IPS-18c (cell line): ENCODE measurements around the gene RGS13.

Source experiments
- H3K4me3 ChIP-seq: 2 replicates; pipeline ENCODE4 v1.7.0; 2013; ENCODE audit warnings: low read depth, mild to moderate bottlenecking, low read length, moderate library complexity; ENCODE audit not compliant: insufficient read depth
- H3K9me3 ChIP-seq: one replicate; pipeline ENCODE4 v1.6.1; 2013; ENCODE audit warnings: mild to moderate bottlenecking, low read length, moderate library complexity; ENCODE audit not compliant: control insufficient read depth, insufficient read depth

RGS13 gene

GRCh38 chr1:192610112-192610889, 25.6 kb upstream of the RGS13 start:
- Histone ChIP-seq H3K4me3 (no peak overlapping the region), H3K9me3 (no peaks in the 10 kb centered on the region)

GRCh38 chr1:192615055-192615454, 20.9 kb upstream of the RGS13 start:
- no peaks in the 10 kb centered on the region for H3K9me3 ChIP-seq
- H3K4me3 ChIP-seq = no peak overlapping the region

- Histone ChIP-seq H3K4me3 (no peak overlapping the region), H3K9me3 (no peaks in the 10 kb centered on the region)
These were observed 15.8 kb upstream of the RGS13 start for GRCh38 chr1:192620071-192620635.

GRCh38 chr1:192626366-192627179, 9.4 kb upstream of the RGS13 start:
- Histone ChIP-seq H3K4me3 (no peak overlapping the region), H3K9me3 (no peaks in the 10 kb centered on the region)

- H3K4me3 ChIP-seq = no peak overlapping the region
These were observed 8.0 kb upstream of the RGS13 start for GRCh38 chr1:192627901-192628300.

GRCh38 chr1:192628396-192629057, 7.4 kb upstream of the RGS13 start:
- Histone ChIP-seq H3K9me3 (no peaks in the 10 kb centered on the region), H3K4me3 (no peak overlapping the region)

More at GRCh38 chr1:192627901-192628300, 8.0 kb upstream of the RGS13 start:
- H3K9me3 ChIP-seq = no peaks in the 10 kb centered on the region

- Histone ChIP-seq H3K9me3 (no peaks in the 10 kb centered on the region), H3K4me3 (no peak overlapping the region)
These were observed 6.3 kb upstream of the RGS13 start for GRCh38 chr1:192629612-192630011.

- Histone ChIP-seq H3K4me3 (no peak overlapping the region), H3K9me3 (no peaks in the 10 kb centered on the region)
These were observed 5.2 kb upstream of the RGS13 start for GRCh38 chr1:192630521-192631287.

- Histone ChIP-seq H3K9me3 (no peaks in the 10 kb centered on the region), H3K4me3 (no peak overlapping the region)
These were observed 4.2 kb upstream of the RGS13 start for GRCh38 chr1:192631749-192632148.

GRCh38 chr1:192632188-192632587, 3.8 kb upstream of the RGS13 start:
- Histone ChIP-seq H3K9me3 (no peaks in the 10 kb centered on the region), H3K4me3 (no peak overlapping the region)

- no peak overlapping the region for H3K4me3 ChIP-seq
These were observed 3.1 kb upstream of the RGS13 start for GRCh38 chr1:192632641-192633532.

GRCh38 chr1:192633533-192634253, 2.3 kb upstream of the RGS13 start:
- Histone ChIP-seq H3K4me3 (no peak overlapping the region), H3K9me3 (no peaks in the 10 kb centered on the region)

More at GRCh38 chr1:192632641-192633532, 3.1 kb upstream of the RGS13 start:
- no peaks in the 10 kb centered on the region for H3K9me3 ChIP-seq

GRCh38 chr1:192635041-192635440, 906 bp upstream of the RGS13 start:
- Histone ChIP-seq H3K4me3 (no peak overlapping the region), H3K9me3 (no peaks in the 10 kb centered on the region)

GRCh38 chr1:192639607-192640368, 3.8 kb downstream of the RGS13 start:
- Histone ChIP-seq H3K9me3 (no peaks in the 10 kb centered on the region), H3K4me3 (no peak overlapping the region)

GRCh38 chr1:192652159-192652558, 16.2 kb downstream of the RGS13 start:
- no peak overlapping the region for H3K4me3 ChIP-seq
- no peaks in the 10 kb centered on the region for H3K9me3 ChIP-seq
